Nephron (organoid): ENCODE results near the gene CUBN.

Source experiments
- H3K27ac Mint-ChIP-seq, 3 experiments: 2 replicates each; pipeline ENCODE4 v1.8.0; 2020; ENCODE audit warnings: mixed read lengths in 3 of 3, mild to moderate bottlenecking in 2 of 3, moderate library complexity in 1 of 3
- H3K27me3 Mint-ChIP-seq: 2 replicates; pipeline ENCODE4 v1.8.0; 2021; ENCODE audit warnings: low read depth, mild to moderate bottlenecking, moderate library complexity, mixed read lengths
- H3K36me3 Mint-ChIP-seq: 2 replicates; pipeline ENCODE4 v1.8.0; 2020; ENCODE audit warnings: low read depth, mixed read lengths
- H3K4me1 Mint-ChIP-seq: 2 replicates; pipeline ENCODE4 v1.8.0; 2020; ENCODE audit warnings: mixed read lengths
- H3K4me3 Mint-ChIP-seq, 3 experiments: 2 replicates each; pipeline ENCODE4 v1.8.0; 2020; ENCODE audit warnings: mild to moderate bottlenecking in 3 of 3, mixed read lengths in 3 of 3, moderate library complexity in 2 of 3
- H3K9me3 Mint-ChIP-seq: 2 replicates; pipeline ENCODE4 v1.8.0; 2020; ENCODE audit warnings: mixed read lengths
- CTCF ChIP-seq, 3 experiments: fragments of 200-600 bp; sonication (generic); IDR thresholded peaks; one replicate each; pipeline ENCODE4 v1.5.0; 2021; ENCODE audit warnings: antibody characterized with exemption in 3 of 3; ENCODE audit not compliant: unreplicated experiment in 3 of 3

The CUBN gene

GRCh38 chr10:17033529-17034260 is 95.9 kb downstream of the CUBN start:
- no peaks in the 10 kb centered on the region for H3K9me3 Mint-ChIP-seq
- H3K27me3 Mint-ChIP-seq, result peaks cover 5% of the 10 kb centered on the region
- TF ChIP-seq CTCF (IDR thresholded peaks at IDR 0.05; ENCODE audit: unreplicated experiment in 3 of 3), result no peak
- H3K36me3 Mint-ChIP-seq, result peaks cover 3% of the 10 kb centered on the region
- H3K4me3 Mint-ChIP-seq, result no peak overlapping the region
- H3K27ac Mint-ChIP-seq, result peak overlapping the region in 2 of 3 experiments; percentile 8 to 31
- peaks cover 20% of the 10 kb centered on the region for H3K4me1 Mint-ChIP-seq

- no peak overlapping the region for H3K4me3 Mint-ChIP-seq
- peak overlapping the region in 1 of 3 experiments; percentile 10 for H3K27ac Mint-ChIP-seq
- H3K36me3 Mint-ChIP-seq, result peaks cover 3% of the 10 kb centered on the region
- H3K9me3 Mint-ChIP-seq, result no peaks in the 10 kb centered on the region
- TF ChIP-seq CTCF (IDR thresholded peaks at IDR 0.05; ENCODE audit: unreplicated experiment in 3 of 3), result no peak
- peaks cover 20% of the 10 kb centered on the region for H3K4me1 Mint-ChIP-seq
- H3K27me3 Mint-ChIP-seq, result no peaks in the 10 kb centered on the region
Observed at GRCh38 chr10:17031637-17032635, 97.7 kb downstream of the CUBN start.

GRCh38 chr10:17029581-17030271 is 99.9 kb downstream of the CUBN start:
- H3K27me3 Mint-ChIP-seq, result no peaks in the 10 kb centered on the region
- no peaks in the 10 kb centered on the region for H3K36me3 Mint-ChIP-seq

GRCh38 chr10:17029239-17029580 is 100.4 kb downstream of the CUBN start:
- no peaks in the 10 kb centered on the region for H3K36me3 Mint-ChIP-seq
- H3K9me3 Mint-ChIP-seq, result no peaks in the 10 kb centered on the region
- H3K4me3 Mint-ChIP-seq, result peak overlapping the region in 2 of 3 experiments; percentile 29 to 46
- H3K27ac Mint-ChIP-seq, result peak overlapping the region; percentile 67 to 97 (median 92)
- no peaks in the 10 kb centered on the region for H3K27me3 Mint-ChIP-seq
- no peak for TF ChIP-seq CTCF (IDR thresholded peaks at IDR 0.05; ENCODE audit: unreplicated experiment in 3 of 3)
- peaks cover 25% of the 10 kb centered on the region for H3K4me1 Mint-ChIP-seq

More at GRCh38 chr10:17029581-17030271, 99.9 kb downstream of the CUBN start:
- peaks cover 25% of the 10 kb centered on the region for H3K4me1 Mint-ChIP-seq
- H3K9me3 Mint-ChIP-seq, result no peaks in the 10 kb centered on the region
- H3K27ac Mint-ChIP-seq, result peak overlapping the region; percentile 67 to 97 (median 92)
- TF ChIP-seq CTCF (IDR thresholded peaks at IDR 0.05; ENCODE audit: unreplicated experiment in 3 of 3), result no peak
- peak overlapping the region in 2 of 3 experiments; percentile 29 to 46 for H3K4me3 Mint-ChIP-seq

GRCh38 chr10:17028798-17029197 is 100.8 kb downstream of the CUBN start:
- peaks cover 25% of the 10 kb centered on the region for H3K4me1 Mint-ChIP-seq
- no peak overlapping the region for H3K4me3 Mint-ChIP-seq
- no peaks in the 10 kb centered on the region for H3K9me3 Mint-ChIP-seq
- TF ChIP-seq CTCF (IDR thresholded peaks at IDR 0.05; ENCODE audit: unreplicated experiment in 3 of 3), result no peak
- H3K27me3 Mint-ChIP-seq, result no peaks in the 10 kb centered on the region
- no peaks in the 10 kb centered on the region for H3K36me3 Mint-ChIP-seq
- peak overlapping the region in 2 of 3 experiments; percentile 73 to 92 for H3K27ac Mint-ChIP-seq
